ENCODE data around the gene NIPBL.
"Not testable (repeated sequence)": the region's sequence is repeated elsewhere in the genome, so short reads cannot be mapped to it uniquely, and the experiment has no call there.

Gene NIPBL

GRCh38 chr5:36876299-36876964, at the start of gene NIPBL:
Gene NIPBL (plus strand): TSS chr5:36876769. CDS start chr5:36953697, 76,928 bp downstream.
- peak; percentile 95 for DNase-seq

DNA sequence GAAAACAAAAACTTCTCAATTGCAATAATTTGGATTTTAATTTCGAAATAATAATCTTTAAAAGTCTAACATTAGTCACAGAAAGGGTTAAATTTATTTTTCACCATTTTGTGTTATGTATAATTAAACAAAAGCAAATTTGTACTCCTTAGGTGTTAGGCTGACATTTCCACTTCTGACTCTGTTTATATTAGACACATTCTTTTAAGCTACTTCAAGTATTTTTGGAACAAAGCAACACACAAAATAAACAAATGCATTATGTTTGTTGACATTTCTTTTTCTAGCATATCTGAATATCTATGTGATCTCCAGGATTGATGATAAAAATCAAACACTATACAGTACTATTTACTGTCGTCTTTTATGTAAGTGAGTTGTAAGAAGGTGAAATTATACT, 44.3 kb upstream of the NIPBL start:
- no peak for DNase-seq

DNA sequence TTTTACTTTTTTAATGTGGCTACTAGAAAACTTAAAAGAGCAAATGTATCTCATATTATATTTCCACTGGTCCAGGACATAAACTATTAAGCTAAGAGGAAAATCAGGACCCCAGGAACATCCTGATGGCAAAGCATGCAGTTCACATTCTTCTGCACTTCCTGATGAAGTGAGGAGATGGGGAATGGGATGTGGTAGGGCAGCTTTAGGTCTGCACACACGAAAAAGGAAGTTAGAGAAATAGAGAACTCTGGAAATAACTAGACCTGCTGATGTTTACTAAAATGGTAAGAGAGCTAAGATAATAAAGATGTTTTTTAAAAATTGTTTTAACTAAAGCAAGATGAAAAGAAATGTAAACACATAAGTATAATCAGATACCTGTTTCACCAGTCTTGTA, 39.7 kb upstream of the NIPBL start:
- no peak for DNase-seq

- no peak for DNase-seq
Observed at GRCh38 chr5:36839489-36840476, 36.8 kb upstream of the NIPBL start.

GRCh38 chr5:36841677-36842076, 34.9 kb upstream of the NIPBL start:
- DNase-seq: no peak

DNA sequence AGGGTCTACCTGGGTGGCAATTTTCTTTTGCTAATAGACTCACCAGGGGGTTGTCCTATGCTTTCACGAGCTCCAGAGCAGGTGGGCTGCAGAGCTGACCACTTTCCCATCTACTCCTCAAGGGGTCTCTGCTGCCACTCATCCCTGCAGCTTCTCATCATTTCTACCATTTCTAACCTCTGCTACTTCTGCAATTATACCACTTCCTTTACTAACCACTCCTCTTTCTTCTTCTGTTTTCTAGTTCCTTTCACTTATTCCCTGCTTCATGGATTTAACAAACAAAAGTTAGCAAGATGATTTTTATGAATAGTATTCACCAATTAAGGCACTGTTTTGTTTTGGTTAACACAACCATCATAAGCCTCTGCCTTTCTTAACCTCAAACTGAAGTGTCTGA, 34.5 kb upstream of the NIPBL start:
- no peak for DNase-seq

DNA sequence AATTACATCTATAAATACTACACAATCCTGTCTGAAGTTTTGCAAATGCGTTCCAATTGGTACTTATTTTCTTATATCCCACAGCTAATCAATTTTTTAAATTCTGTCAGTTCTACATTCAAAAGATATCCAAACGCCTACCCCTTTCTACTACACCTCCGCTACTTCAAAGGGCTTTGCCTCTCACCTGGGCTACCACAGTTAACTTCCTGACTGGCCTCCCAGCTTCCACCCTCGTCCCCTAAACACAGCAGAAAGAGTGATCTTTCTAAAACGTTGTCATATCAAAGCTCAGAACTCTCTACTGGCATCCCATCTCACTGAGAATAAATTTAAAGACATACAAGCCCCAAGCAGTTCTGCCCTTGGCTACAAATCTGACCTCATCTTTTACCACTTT, 32.3 kb upstream of the NIPBL start:
- no peak for DNase-seq

DNA sequence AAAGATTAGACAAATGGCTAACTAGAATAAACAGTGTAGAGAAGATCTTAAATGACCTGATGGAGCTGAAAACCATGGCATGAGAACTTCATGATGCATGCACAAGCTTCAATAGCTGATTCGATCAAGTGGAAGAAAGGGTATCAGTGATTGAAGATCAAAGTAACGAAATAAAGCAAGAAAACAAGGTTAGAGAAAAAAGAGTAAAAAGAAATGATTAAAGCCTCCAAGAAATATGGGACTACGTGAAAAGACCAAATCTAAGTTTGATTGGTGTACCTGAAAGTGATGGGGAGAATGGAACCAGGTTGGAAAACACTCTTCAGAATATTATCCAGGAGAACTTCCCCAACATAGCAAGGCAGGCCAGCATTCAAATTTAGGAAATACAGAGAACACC, 28.0 kb upstream of the NIPBL start:
- not testable (repeated sequence) for DNase-seq

GRCh38 chr5:36852903-36853302, 23.7 kb upstream of the NIPBL start:
- not testable (repeated sequence) for DNase-seq

DNA sequence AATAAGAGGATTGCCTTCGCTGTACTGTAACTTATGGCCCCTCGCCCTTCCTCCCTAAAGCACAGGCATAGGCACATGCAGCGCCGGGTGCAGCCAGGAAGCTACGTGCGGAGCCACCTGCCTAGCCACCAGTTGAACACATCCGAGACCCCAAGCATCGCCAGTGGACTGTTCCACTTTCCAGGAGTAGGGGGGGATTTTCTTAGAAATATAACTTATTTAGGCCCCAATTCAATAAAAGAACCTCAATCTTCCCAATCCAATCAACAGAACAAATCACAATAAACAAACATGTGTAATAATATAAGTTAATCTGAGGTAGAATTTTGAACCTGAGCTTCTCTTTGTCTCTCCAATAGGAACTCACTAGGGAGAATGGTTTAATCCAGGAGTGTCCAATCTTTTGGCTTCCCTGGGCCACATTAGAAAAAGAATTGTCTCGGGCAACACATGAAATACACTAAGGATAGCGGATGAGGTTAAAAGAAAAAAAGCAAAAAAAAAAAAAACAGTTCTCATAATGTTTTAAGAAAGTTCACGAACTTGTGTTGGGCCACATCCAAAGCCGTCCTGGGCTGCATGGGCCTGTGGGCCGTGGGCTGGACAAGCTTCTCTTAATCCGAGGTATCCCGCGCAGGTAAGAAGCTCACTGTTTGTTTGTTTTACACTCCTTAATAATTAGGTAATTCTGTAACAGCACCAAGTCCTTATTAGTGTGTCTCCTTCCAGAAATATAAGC, 22.0 kb upstream of the NIPBL start:
- no peak for DNase-seq

GRCh38 chr5:36855141-36855495, 21.5 kb upstream of the NIPBL start:
- DNase-seq: no peak

- DNase-seq: no peak
Observed at GRCh38 chr5:36861871-36862270, 14.7 kb upstream of the NIPBL start.

GRCh38 chr5:36870399-36871040, 6.0 kb upstream of the NIPBL start:
- DNase-seq: no peak

DNA sequence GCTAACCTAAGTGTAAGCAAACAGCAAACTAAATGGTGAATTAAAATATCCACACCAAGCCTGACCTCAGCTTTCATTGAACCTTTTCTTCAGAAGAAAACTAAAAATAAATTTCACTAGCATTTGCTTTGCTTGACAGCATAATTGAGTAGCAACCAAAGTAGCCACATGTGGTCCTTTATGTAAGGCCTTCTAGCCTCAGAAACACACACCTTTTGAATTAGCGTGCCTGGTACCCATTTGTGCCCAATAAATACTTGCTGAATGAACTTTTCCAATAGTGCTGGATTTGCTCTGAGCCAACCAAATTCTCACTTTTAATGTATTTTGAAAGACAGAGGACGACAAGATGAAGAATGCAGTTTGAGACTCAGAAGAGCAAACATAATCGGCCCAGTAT, 2.1 kb upstream of the NIPBL start:
- no peak for DNase-seq

DNA sequence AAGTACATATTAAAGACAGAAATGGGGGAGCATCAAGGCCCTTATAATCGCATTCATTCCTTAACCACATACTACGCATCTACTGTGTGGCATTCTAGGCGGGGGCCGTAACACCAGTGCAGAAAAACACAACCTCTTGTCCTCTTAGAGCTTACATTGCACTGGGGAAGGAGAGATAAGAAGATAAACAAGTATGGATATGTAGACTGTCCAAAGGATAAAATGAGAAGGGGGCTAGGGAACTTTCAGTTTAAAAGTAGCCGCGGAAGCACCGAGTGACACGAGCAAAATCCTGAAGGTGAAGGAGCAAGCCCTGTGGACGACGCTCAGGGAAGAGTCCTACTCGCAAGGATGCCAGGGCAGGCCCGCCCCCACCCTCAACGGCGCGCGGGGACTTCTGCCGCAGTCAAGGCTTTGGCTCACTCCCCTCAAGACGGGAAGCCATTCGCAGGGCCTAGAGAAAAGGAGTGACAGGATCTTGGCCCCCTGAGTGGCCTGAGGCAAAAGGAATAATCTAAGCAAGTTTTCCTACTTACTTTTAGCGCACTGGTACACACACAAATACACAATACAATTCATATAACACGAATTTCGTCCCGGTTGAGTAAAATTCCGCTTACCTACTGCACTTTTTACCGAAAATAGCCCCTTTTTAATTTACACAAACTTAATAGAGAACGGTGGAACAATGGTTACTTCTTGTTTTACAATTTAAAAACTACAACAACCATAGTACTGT, 1.3 kb upstream of the NIPBL start:
- DNase-seq: peak; percentile 67

GRCh38 chr5:36875790-36876298, 725 bp upstream of the NIPBL start:
- DNase-seq: peak; percentile 87

GRCh38 chr5:36876965-36877666, 547 bp downstream of the NIPBL start:
- DNase-seq: peak; percentile 75

DNA sequence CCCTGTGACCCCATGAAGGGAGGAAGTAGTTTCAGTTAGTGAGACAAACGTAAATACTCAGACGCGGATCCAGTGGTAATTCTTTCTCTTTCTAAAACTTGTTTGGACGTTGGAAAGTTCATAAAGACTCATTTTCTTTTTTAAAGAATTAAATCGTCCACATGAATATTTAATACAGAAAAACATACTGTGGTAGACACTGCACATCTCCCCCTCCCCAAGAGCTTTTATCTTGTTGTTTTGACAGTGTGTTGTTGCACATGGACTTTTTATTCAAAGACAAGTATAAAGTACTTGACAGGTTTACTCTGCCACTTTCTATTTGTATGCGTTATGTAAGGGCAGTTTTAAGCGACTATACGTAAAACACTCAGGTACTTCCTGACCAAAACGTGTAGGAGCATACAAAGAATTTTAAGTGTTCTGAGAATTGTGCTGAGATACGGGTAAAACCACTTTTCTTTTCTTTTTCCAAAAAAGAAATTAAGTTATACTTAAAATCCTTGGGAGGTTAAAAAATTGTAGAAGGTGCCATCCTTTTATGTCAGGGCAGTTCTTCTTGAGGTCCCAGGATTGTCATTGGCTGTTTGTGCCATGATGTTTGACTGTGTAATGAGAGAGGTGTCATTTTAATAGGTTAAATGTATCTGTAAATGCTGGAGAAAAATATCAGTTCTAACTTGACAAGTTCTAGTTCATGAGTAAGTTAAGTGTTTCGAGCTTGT, 1.3 kb downstream of the NIPBL start:
- DNase-seq: no peak

DNA sequence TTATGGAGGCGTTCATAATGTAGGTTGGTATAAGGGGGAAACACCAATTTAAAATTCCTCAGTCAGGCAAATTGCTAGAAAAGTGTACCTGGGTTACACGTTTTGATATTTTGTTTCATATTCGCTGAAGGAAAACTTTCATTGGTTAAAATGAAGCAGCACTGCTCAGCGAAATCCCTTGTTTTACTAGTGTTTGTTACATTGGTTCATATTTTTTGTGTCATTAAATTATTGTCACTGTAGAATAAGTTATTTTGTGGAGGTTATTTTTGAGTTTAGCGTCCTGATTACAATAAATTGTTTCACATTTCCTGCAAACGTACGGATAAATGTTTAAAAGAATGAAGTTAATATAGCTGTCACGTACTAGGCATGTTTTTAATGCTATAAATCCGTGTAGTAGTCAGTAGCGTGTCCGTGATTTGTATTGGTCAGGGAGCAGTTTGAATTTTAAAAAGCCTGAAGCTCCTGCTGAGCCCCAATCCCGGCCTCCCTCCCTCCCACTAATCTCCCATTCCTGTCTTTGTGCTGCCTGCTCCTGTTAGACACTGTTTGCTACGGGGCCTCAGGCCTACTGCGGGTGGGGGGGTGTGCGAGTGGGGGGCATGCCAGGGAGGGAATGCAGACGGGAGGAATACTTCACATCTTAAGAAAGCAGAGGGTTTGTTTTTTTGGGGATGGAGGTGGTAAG, 2.0 kb downstream of the NIPBL start:
- peak; percentile 54 for DNase-seq

Data from left hindlimb (tissue), 1 donor.